SK-N-DZ (cell line): ENCODE results near the gene CIROP.

Experiments used
- DNase-seq: peaks from one replicate; pipeline ENCODE4 v3.0.0-alpha.2; 2015; ENCODE audit warnings: low spot score

Gene CIROP

DNA sequence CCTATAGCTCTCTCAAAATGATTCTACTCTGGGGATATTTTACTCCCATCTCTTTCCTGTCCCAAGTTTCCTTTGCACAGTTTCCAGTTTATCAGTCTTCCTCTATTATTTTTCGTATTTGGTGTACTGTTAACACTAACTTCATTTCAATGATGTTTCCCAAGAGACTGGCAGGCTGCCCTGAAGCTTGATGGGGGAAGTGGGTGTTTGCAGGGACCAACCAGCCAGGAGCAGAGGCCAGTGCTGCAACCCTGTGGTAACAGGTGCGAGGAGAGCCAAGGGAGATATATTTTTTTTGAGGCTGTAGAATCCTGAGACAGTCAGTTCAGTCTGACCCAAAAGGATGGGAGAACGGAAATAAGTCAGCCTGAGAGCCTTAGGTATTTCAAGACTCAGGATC is 26.1 kb upstream of the CIROP start:
- DNase-seq: no peak

DNA sequence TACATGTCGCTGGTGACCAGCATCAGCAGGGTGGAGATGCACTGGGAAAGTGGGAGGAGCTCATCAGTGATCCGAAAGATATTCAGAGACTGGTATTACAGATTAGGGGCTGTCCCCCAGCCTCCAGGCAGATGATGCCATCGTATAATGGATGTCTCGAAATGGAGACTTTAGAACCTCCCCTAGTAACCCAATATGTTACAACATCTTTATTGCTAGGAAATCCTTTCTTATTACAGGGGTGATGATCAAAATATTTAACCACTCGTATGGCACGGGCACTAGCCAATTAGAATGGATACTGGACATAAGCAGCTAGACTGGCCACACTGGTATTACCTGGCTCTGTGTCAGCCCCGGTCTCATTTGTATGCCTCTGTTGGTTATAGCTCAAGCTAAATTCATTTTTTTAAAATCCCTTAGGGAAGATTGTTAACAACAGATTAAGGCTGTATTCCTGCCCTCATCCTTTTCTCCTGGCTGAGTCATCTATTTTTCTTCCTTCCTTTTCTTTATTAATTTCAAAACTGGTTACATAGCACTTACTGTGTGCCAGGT is 25.0 kb upstream of the CIROP start:
- no peak for DNase-seq

DNA sequence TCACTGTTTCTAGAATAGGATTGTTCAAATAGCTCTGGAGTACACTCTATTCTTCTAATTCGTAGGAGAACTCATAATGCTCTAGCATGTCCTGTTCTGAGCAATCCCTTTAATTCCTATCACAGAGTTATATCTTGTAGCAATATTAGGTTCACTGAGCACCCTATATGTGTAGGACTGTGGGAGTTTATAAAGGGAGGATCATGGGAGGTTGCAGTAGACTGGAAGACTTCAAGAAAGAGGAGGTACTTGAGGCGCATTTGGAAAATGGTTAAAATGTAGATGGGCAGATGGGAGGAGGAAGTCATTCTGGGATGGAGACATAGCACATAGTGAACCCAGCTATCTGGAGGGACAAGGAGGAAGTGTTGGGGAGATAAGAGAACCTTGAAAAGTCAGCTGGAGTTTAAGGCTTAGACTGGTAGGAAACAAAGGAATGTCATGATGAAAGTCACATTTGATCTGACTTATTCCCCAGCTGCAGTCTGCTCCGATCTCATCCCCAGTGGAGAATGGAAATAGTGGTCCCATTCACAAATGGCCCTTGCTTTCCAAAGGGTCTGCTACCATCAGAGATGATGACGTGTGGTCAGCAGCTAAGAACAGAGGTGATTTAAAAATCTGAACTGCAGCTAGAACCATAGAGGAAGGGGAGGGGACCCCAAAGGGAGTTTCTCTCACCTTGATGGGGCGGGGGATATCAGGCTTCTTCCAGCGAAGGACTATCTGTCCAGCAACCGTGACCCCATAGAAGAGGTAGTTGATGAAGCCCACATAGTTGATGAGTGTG is 24.4 kb upstream of the CIROP start:
- no peak for DNase-seq

DNA sequence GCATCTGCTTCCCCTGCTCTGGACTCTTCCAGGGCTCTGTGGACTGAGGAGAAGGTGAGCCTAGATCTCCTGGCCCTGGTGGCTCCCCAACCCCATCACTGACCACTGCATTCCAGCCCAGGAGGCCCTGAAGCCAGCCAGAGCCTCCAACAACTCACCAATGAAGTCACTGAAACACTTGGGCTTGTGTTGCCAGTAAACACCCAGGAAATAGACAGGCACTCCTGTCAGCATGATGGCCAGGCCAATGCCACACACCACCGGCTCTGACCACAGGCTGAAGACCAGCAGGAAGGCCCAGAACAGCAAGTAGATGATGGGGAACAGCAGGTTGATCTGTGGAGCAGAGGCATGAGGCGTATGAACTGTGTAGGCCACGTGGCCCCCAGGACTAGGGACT is 23.1 kb upstream of the CIROP start:
- no peak for DNase-seq

DNA sequence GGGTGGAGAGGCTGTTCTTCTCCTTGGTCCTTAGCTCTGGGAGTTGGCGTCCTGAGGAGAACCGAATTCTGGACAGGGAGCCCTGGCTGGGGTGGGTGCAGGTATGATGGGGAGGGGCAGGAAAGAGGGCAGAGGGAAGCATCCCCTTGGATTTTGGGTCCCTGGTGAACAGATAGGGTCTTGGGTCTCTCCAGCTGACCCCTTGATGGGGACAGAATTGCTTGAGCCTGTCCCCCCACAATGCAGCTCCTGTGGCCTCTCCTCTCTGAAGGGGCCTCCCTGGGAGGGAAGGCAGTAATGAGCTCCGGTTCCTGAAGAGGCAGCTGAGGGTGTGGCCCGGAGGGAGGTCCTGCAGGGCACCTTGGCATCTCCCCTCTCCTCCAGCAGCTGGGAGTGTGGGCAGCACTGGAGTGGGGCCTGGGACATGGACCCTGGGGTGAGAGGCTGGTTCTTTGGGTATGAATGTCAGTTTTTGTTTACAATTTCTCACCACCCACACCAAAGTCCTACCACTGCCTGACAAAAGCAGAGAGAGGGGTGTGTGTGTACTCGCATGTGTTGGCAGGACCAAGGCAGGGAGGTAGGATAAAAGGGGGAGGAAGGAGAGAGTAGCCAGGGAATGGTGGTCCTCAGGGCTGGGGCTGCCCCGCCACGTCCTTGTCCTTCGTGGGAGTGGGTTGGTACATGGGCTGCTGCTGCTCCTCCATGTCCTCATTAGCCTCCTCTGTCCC is 21.9 kb upstream of the CIROP start:
- DNase-seq: no peak

DNA sequence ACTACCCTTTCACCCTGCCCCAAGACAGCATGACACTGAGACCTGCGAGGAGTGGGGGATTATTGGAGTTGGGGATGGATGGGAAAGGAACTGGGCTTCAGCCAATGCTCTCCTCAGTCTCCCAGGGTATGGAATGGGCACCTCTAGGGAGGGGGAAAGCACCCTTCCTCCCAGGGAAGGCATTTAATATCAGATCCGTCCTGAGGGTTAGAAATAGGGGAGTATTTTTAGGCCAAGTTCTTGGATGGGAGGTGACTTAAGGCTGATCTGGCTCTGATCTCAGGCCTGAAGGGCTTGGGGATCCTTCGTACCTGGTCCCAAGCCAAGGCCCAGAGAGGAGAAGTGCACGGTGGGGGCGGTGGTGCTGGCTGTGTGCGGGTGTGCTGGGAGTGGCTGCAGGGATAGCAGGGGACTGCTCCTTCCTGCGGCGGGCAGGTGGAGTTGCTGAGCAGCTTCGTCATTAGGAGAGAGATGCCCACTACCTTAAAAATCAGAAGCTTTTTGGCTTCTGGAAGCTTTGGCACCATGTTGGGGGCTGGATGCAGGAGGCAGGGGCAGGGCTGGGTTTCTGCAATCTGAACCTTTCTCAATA is 21.2 kb upstream of the CIROP start:
- DNase-seq: no peak

DNA sequence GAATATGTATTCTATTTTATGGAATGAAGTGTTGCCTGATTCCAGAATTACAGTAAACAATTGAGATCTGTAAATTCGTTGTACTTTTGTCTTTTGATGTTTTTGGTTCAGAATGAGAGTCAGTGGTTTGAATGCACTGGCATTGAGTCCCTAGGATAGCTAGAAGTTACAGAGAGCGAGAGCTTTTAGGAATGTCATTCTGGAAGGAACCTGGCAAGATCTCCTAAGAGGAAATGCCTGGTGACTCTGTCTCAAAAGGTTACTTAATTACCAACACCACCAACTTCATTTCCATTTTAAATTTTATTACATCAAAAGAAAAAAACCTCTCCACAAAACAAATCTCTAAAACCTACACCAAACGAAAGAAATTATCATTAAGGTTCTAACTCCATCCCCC is 20.2 kb upstream of the CIROP start:
- DNase-seq: no peak

DNA sequence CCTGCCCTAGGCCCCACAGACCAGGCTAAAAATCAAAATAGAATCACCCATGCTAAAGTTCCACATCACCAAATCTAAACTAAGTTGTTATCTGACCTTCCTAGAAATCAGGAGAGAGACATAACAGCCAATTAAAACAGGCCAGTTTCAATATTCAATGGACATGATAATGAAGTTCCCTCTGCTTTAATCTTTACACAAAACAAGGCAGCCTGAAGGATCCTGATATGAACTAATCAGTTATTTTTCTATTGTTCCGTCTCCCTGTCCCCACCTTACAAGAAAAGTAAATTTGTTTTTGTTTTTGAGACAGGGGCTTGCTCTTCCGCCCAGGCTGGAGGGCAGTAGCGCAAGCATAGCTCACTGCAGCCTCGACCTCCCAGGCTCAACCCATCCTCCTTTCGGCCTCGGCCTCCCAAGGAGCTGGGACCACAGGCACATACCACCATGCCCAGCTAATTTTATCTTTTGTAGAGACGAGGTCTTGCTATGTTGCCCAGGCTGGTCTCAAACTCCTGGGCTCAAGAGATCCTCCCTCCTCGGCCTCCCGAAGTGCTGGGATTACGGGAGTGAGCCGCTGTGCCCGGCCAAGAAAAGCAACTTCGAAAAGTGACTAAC is 19.7 kb upstream of the CIROP start:
- DNase-seq: no peak

DNA sequence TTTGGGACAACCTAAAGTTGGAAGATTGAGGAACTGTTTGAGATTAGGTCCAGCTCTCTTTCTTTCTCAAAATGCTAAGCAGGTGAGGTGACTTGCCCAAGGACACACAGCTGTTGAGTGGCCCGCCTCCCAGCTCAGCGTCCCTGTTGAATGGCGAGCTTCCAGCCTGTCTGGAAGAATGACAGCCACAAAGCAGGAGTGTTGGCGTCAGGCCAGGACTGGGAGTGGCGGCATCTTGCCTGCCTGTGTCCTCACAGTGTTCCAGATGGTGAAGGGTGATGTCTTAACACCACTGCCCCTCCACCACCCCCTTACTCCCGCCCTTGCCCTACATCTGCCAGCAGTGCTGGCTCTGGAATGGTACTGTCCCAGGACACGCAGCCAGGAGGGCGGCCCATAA is 18.6 kb upstream of the CIROP start:
- DNase-seq: no peak

DNA sequence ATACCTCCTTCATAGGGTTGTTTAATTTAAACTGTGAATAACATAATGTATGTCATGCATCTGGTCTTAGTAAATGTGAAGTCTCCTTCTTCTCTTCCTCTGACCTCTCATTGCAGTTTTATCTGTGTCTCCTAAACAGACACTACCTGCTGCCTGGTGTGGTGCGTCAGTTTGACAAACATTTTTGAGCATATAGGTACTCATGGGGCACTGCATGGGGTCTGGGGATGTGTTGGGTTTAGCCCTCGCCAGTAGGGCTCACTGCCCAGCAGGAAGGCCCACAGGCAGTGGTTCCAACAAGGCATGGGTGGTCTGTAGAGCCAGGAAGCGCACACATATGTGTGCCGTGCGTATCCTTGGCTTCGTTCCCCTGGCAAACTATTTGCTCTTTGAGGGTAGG is 17.3 kb upstream of the CIROP start:
- DNase-seq: no peak

DNA sequence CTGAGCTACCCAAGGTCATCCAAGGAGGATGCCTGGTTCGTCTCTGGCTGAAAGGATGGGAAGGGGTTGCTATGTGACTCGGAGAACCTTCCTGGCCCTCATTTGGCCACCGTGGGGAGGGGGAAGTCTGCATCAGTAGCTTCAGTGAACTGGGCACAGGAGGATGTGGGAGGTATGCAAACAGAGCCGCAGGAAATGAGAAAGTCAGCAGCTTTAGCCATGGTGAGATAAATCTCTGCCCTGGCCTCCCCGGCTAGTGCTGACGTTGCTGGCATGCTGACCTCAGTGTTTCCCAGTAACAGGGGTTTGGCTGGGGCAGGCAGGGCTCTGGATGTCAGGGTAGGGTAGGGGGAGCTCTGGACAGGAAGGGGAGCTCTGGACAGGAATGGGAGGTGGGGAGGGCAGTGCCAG is 16.6 kb upstream of the CIROP start:
- DNase-seq: no peak

DNA sequence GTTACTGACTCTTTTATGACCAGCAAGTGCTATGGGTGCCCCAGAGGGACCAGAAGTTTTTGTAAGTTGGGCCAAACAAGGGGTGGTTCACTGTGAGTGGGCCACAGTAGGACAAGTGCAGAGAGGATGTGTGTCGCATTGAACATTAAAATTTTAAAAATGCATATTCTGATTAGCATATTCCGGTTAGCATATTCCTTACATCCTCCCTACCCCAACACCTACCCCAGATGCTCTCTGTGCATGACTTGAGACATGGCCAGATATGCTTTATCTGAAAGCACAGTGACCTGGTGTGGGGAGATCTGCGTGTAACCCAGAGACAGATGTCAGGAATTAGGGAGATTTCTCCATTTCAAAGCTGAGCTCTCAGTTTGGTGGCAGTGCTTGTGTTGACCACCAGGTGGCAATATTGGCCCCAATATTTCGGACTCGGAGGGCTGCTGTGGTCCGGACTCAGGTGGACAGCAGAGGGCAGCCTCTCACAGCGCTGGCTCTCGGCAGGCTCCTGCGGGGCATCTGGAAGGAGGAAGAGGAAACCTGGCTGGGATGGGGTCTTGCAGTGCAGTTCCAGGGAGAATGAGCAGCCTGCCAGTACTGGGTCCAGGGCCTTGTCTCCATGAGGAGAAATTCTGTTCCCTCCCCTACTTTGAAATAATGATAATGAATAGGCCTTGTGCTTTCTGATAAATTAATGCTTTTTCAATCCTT is 15.9 kb upstream of the CIROP start:
- peak; percentile 88 for DNase-seq

DNA sequence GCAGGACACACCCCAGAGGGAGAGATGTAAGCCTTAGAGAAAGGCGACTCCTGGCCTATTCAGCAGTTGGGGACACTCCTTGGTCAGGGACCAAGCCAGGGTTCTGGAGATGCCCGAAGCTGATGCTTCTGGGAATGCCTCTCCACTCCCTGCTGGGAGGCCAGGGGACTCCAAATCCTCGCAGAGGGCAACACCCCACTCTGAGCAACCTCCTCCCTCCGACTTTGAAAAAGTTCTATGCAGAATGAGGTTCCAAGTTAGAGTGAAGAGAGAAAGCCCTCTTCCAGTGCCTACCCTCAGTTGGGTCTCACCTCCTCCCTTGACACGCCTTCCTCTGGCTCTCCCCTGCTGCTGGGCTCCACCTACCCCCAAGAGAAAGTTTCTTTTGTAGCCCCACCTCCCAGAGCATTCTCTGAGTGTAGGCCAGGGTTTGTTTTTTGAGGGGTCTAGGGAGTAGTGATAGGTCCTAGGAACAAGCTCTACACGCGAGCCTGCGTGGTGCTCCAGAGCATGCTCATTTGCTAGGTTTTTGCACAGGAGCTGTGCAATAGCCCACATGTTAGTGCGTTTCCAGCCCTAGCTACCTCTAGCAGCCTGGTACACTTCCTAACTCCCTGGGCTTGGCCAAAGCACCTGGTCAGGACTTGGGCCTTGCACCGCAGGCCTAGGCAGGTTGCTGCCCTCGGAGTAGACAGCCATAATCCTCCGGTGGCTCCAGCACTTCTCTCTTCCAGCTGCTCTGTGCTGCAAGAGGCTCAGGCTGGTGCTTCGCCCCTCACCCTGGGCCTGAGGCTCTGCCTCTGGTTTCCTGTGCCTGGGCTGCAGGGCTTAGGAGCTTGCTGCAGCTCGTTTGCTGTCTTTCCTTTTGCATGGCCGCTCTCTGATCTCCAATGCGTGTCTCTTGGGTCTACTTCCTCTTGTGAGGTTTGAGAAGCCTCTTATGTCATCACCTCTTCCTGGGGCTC is 14.9 kb upstream of the CIROP start:
- no peak for DNase-seq

DNA sequence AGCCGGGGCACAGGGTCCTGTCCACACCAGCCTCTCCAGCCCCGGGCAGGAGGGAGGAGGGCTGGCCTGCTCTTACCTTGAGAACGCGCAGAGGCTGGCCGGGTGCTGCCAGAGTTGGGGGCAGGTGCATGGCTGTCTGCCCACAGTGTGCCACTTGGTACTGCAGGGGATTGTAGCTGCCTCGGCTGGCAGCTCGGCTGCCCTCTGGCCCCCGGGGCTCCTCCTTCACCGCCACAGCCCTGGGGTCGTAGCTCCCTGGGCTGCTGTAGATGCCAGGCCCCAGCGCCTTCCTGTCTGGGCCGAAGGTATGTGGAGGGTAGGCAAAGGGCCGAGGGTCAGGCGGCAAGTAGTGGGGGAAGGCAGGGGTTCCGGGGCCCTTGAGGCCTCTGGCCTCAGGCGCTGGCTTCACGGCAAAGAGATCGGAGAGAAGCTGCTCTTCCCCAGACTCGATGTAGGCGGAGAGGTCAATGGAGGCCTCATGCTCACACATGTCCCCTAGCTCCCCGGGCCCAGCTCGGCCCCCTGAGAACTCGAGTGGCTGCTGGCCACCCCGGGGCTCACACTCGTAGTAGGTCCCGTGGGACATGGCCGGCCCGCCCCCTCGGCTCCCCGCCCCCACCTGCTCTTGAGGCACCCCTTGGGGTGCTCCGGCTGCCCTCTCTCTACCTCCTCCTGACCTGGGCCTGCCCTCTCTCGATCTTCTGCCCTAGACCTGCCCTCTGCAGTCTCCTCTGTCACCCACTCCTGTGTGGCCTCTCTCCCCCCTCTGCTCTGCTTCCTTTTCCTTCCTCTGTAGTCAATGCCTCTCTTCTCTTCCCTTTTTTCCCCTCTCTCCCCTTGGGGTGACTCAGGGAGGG is 13.9 kb upstream of the CIROP start, which contains the start of gene CEBPE:
Gene CEBPE (minus strand): TSS at position 750 of the 857 bp plus-strand sequence. CDS start 164 bp downstream, at position 586.
- DNase-seq: no peak

DNA sequence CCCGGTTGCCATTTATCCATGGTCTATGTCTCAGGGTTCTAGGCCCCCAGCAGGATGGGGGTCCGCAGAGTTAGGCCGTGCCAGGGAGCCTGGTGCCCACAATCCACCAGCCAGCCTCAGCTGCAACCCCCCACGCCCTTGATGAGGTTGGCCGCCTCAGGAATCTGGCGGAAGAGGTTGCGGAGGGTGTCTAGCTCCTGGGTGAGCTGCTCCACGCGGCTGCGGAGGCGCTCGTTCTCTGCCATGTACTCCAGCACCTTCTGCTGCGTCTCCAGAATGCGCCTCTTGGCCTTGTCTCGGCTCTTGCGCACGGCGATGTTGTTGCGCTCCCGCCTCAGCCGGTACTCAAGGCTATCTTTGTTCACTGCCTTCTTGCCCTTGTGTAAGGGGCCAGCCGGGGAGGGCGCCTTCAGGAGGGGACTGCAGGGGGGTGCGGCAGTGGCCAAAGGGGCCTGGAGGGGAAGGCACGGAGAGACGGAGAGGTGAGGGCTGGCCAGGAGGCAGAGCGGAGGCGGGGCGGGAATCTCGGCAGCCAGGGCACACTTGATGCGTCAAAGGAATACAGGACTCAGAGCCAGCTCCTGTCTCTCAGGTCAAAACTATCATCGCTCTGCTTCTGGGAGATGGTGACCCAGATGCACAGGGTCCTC is 12.7 kb upstream of the CIROP start:
- no peak for DNase-seq

DNA sequence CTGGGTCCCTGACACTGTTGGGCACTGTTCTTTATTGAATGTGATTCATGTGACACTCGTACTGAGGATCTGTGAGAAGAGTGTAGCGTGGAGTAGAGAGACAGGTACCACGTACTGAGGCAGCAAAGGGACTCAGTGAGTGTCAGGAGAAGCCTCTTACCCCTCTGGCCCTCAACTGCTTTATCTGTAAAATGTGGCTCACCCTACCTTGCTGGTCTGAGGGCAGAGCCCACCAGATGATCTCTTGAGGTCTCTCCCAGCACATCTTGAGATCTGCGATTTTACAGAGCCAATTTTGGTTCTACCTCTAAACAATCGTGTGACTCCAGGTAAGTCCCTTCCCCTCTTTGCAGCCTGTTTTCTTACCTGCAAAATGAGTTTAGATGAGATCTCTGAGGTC is 11.1 kb upstream of the CIROP start:
- no peak for DNase-seq

DNA sequence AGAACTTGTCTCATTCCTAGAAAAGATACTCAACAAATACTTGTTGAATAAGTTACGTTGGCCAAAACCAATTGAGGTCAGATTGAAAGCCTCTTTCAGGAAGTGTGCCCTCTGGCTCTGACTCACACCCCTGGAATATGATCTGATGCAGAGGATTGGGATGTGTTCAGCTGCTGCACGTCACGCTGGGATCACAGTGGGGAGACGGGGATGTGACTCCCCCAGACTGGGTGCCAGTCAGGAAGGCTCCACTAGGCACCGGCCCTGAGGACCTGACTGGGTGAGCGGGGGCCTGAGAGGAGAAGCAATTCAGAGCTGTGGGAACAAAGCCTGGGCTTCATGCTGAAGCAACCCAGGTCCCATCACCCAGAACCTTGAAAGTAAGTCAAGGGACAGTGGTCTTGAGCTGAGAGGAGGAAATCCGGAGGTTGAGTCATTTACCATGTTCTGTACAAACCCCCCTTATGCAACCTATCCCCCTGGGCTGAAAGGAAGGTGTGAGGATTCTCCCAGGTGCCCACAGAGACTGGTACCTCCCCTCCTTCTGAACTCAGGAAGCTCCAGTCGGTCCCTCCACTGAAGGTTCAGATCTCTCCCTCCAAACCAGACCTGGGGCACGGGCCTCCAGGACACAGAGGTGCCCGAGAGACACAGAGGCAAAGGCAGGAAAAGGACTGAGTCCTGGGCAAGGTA is 10.4 kb upstream of the CIROP start:
- DNase-seq: no peak

DNA sequence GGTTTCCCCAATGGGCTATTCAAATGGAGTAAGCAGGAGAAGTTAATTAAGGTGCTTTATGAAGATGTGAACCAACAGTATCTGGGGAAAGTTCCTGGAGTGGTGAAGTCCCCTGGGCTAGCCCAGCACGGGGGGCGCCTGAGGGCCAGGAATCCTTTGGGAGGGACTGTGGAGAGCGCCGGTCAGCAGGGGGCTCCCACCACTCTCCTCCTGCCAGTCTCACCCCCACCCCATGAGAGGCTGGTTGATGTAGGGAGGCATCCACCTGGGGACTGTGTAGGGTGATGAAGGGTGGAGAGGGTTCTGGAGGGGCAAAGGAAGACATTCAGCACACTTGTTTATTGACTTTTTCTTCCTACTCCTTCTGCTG is 9.9 kb upstream of the CIROP start:
- DNase-seq: no peak
